ENCODE data around the gene PTPRC. TPM values are rescaled to one million over a fixed set of nuclear protein-coding genes. Genes with fewer than 3 reads are reported as not detected.

PTPRC gene
- polyA plus RNA-seq, 1 donor from 2014 or later = 744 TPM

GRCh38 chr1:198664068-198664788 lies 25.4 kb downstream of the PTPRC start:
- no peaks in the 10 kb centered on the region for H3K27me3 Mint-ChIP-seq
- H3K9me3 Mint-ChIP-seq = no peaks in the 10 kb centered on the region
- H3K4me1 Mint-ChIP-seq = peaks cover 56 to 70% (median 65%) of the 10 kb centered on the region in 3 donors
- peaks cover 8% of the 10 kb centered on the region for H3K36me3 Mint-ChIP-seq
- peak overlapping the region; percentile 74 to 90 (median 82) for H3K27ac Mint-ChIP-seq
- H3K4me3 Mint-ChIP-seq = peak overlapping the region; percentile 59 to 87 (median 67)

GRCh38 chr1:198667186-198667585 lies 28.3 kb downstream of the PTPRC start:
- Mint-ChIP-seq H3K27me3 (no peaks in the 10 kb centered on the region), H3K4me3 (peak overlapping the region in 1 of 4 donors; percentile 1), H3K9me3 (no peaks in the 10 kb centered on the region), H3K36me3 (peaks cover 8% of the 10 kb centered on the region), H3K27ac (peak overlapping the region in 2 of 3 donors; percentile 55 to 89), H3K4me1 (peaks cover 59 to 81% (median 69%) of the 10 kb centered on the region in 3 donors)

- Mint-ChIP-seq H3K4me3 (peak overlapping the region in 1 of 4 donors; percentile 1), H3K4me1 (peaks cover 57 to 81% (median 66%) of the 10 kb centered on the region in 3 donors), H3K36me3 (peaks cover 8% of the 10 kb centered on the region), H3K27ac (peak overlapping the region; percentile 55 to 89 (median 85)), H3K27me3 (no peaks in the 10 kb centered on the region), H3K9me3 (no peaks in the 10 kb centered on the region)
Observed at GRCh38 chr1:198667807-198668206, 29.0 kb downstream of the PTPRC start.

- H3K27ac Mint-ChIP-seq = peak overlapping the region; percentile 55 to 85 (median 83)
- peak overlapping the region in 3 of 4 donors; percentile 14 to 85 (median 31) for H3K4me3 Mint-ChIP-seq
- H3K36me3 Mint-ChIP-seq = peaks cover 8% of the 10 kb centered on the region
- H3K9me3 Mint-ChIP-seq = no peaks in the 10 kb centered on the region
- peaks cover 48 to 82% (median 65%) of the 10 kb centered on the region in 3 donors for H3K4me1 Mint-ChIP-seq
- H3K27me3 Mint-ChIP-seq = no peaks in the 10 kb centered on the region
Observed at GRCh38 chr1:198669023-198669698, 30.3 kb downstream of the PTPRC start.

GRCh38 chr1:198669771-198670170 lies 30.9 kb downstream of the PTPRC start:
- Mint-ChIP-seq H3K4me1 (peaks cover 41 to 79% (median 62%) of the 10 kb centered on the region in 3 donors), H3K36me3 (peaks cover 6% of the 10 kb centered on the region), H3K27ac (peak overlapping the region; percentile 55 to 85 (median 68)), H3K27me3 (no peaks in the 10 kb centered on the region), H3K4me3 (peak overlapping the region in 3 of 4 donors; percentile 14 to 85 (median 15)), H3K9me3 (no peaks in the 10 kb centered on the region)

- H3K27me3 Mint-ChIP-seq = no peaks in the 10 kb centered on the region
- H3K36me3 Mint-ChIP-seq = peaks cover 9% of the 10 kb centered on the region
- H3K4me3 Mint-ChIP-seq = peak overlapping the region; percentile 41 to 56 (median 42)
Observed at GRCh38 chr1:198671136-198671535, 32.3 kb downstream of the PTPRC start.

GRCh38 chr1:198672124-198672523 lies 33.3 kb downstream of the PTPRC start:
- Mint-ChIP-seq H3K27me3 (no peaks in the 10 kb centered on the region), H3K4me1 (peaks cover 54 to 84% (median 71%) of the 10 kb centered on the region in 3 donors), H3K9me3 (no peaks in the 10 kb centered on the region), H3K27ac (peak overlapping the region; percentile 55 to 76 (median 69)), H3K36me3 (peaks cover 9% of the 10 kb centered on the region), H3K4me3 (peak overlapping the region in 1 of 4 donors; percentile 65)

More at GRCh38 chr1:198671136-198671535, 32.3 kb downstream of the PTPRC start:
- H3K27ac Mint-ChIP-seq = peak overlapping the region; percentile 55 to 87 (median 76)
- H3K9me3 Mint-ChIP-seq = no peaks in the 10 kb centered on the region
- peaks cover 45 to 81% (median 67%) of the 10 kb centered on the region in 3 donors for H3K4me1 Mint-ChIP-seq

- Mint-ChIP-seq H3K4me3 (peak overlapping the region in 2 of 4 donors; percentile 30 to 50), H3K36me3 (peaks cover 9% of the 10 kb centered on the region), H3K27ac (peak overlapping the region in 2 of 3 donors; percentile 55 to 67), H3K4me1 (peaks cover 54 to 83% (median 71%) of the 10 kb centered on the region in 3 donors), H3K27me3 (no peaks in the 10 kb centered on the region), H3K9me3 (no peaks in the 10 kb centered on the region)
Observed at GRCh38 chr1:198674009-198674408, 35.2 kb downstream of the PTPRC start.

- Mint-ChIP-seq H3K4me1 (peaks cover 52 to 82% (median 72%) of the 10 kb centered on the region in 3 donors), H3K27me3 (no peaks in the 10 kb centered on the region), H3K27ac (peak overlapping the region; percentile 79 to 99 (median 99)), H3K4me3 (peak overlapping the region in 3 of 4 donors; percentile 65 to 96 (median 92)), H3K36me3 (peaks cover 12% of the 10 kb centered on the region), H3K9me3 (no peaks in the 10 kb centered on the region)
Observed at GRCh38 chr1:198676253-198676652, 37.4 kb downstream of the PTPRC start.

- Mint-ChIP-seq H3K9me3 (no peaks in the 10 kb centered on the region), H3K4me3 (peak overlapping the region; percentile 30 to 96 (median 92)), H3K36me3 (peaks cover 12% of the 10 kb centered on the region), H3K4me1 (peaks cover 54 to 78% (median 71%) of the 10 kb centered on the region in 3 donors), H3K27ac (peak overlapping the region; percentile 79 to 99 (median 99)), H3K27me3 (no peaks in the 10 kb centered on the region)
Observed at GRCh38 chr1:198677027-198677426, 38.2 kb downstream of the PTPRC start.

GRCh38 chr1:198677871-198678270 lies 39.0 kb downstream of the PTPRC start:
- peak overlapping the region; percentile 72 to 96 (median 92) for H3K4me3 Mint-ChIP-seq
- no peaks in the 10 kb centered on the region for H3K27me3 Mint-ChIP-seq
- H3K9me3 Mint-ChIP-seq = no peaks in the 10 kb centered on the region
- peaks cover 12% of the 10 kb centered on the region for H3K36me3 Mint-ChIP-seq
- peak overlapping the region; percentile 79 to 99 (median 99) for H3K27ac Mint-ChIP-seq
- peaks cover 60 to 79% (median 75%) of the 10 kb centered on the region in 3 donors for H3K4me1 Mint-ChIP-seq

GRCh38 chr1:198678301-198678836 lies 39.5 kb downstream of the PTPRC start:
- H3K27me3 Mint-ChIP-seq = no peaks in the 10 kb centered on the region
- H3K9me3 Mint-ChIP-seq = no peaks in the 10 kb centered on the region
- peaks cover 65 to 80% (median 72%) of the 10 kb centered on the region in 3 donors for H3K4me1 Mint-ChIP-seq
- H3K36me3 Mint-ChIP-seq = peaks cover 12% of the 10 kb centered on the region
- H3K27ac Mint-ChIP-seq = peak overlapping the region; percentile 79 to 99 (median 99)
- H3K4me3 Mint-ChIP-seq = peak overlapping the region; percentile 72 to 96 (median 92)

- Mint-ChIP-seq H3K4me3 (peak overlapping the region; percentile 72 to 96 (median 92)), H3K4me1 (peaks cover 70 to 81% (median 75%) of the 10 kb centered on the region in 3 donors), H3K27ac (peak overlapping the region; percentile 79 to 99 (median 99)), H3K36me3 (peaks cover 12% of the 10 kb centered on the region), H3K27me3 (no peaks in the 10 kb centered on the region), H3K9me3 (no peaks in the 10 kb centered on the region)
Observed at GRCh38 chr1:198678901-198679329, 40.1 kb downstream of the PTPRC start.

GRCh38 chr1:198679535-198680173 lies 40.8 kb downstream of the PTPRC start:
- Mint-ChIP-seq H3K27me3 (no peaks in the 10 kb centered on the region), H3K36me3 (peaks cover 10% of the 10 kb centered on the region), H3K9me3 (no peaks in the 10 kb centered on the region), H3K4me1 (peaks cover 74 to 81% (median 75%) of the 10 kb centered on the region in 3 donors), H3K4me3 (peak overlapping the region; percentile 14 to 96 (median 67)), H3K27ac (peak overlapping the region; percentile 79 to 99 (median 99))
